HL-60 (cell line): ENCODE data around the gene ACTR3C.

Source experiments
- DNase-seq, 2 experiments: peaks; one replicate each; pipeline ENCODE4 v3.0.0-alpha.2; 2010 to 2020; ENCODE audit warnings: low read depth in 1 of 2, low spot score in 1 of 2
- H3K27ac ChIP-seq: fragments of 250-450 bp; sonication (Bioruptor Pico); replicated peaks from 2 replicates; pipeline ENCODE4 v1.5.1; 2020; ENCODE audit warnings: mild to moderate bottlenecking, moderate library complexity
- H3K27me3 ChIP-seq: fragments of 250-450 bp; sonication (Bioruptor Pico); 2 replicates; pipeline ENCODE4 v1.5.1; 2021; ENCODE audit warnings: mild to moderate bottlenecking, moderate library complexity; ENCODE audit not compliant: insufficient read depth, poor library complexity, severe bottlenecking
- H3K4me3 ChIP-seq: replicated peaks from 2 replicates; pipeline ENCODE4 v1.5.1; 2011; ENCODE audit warnings: mild to moderate bottlenecking, control low read depth, low read length; ENCODE audit not compliant: insufficient read depth
- CTCF ChIP-seq: IDR thresholded peaks from one replicate; pipeline ENCODE4 v1.5.1; 2011; ENCODE audit warnings: low read length, control low read depth, inconsistent platforms; ENCODE audit not compliant: insufficient read depth
- GABPA ChIP-seq: IDR thresholded peaks from 2 replicates; pipeline ENCODE4 v1.6.1; 2012; ENCODE audit warnings: low read depth
- POLR2AphosphoS5 ChIP-seq: IDR thresholded peaks from 2 replicates; pipeline ENCODE4 v1.6.1; 2012; ENCODE audit warnings: low read depth
- REST ChIP-seq: IDR thresholded peaks from 2 replicates; pipeline ENCODE4 v1.6.1; 2012; ENCODE audit warnings: low read depth; ENCODE audit not compliant: insufficient replicate concordance
- SPI1 ChIP-seq: IDR thresholded peaks from 2 replicates; pipeline ENCODE4 v1.6.1; 2012; ENCODE audit warnings: low read depth, mild to moderate bottlenecking, borderline replicate concordance

Gene ACTR3C

GRCh38 chr7:150335774-150336112 lies 12.4 kb upstream of the ACTR3C start:
- Histone ChIP-seq H3K27me3 (peaks cover under 1% of the 10 kb centered on the region), H3K27ac (no peak overlapping the region), H3K4me3 (no peak overlapping the region)
- DNase-seq: no peak
- TF ChIP-seq GABPA (no peak), REST (no peak), CTCF (no peak), SPI1 (no peak), POLR2AphosphoS5 (no peak)

DNA sequence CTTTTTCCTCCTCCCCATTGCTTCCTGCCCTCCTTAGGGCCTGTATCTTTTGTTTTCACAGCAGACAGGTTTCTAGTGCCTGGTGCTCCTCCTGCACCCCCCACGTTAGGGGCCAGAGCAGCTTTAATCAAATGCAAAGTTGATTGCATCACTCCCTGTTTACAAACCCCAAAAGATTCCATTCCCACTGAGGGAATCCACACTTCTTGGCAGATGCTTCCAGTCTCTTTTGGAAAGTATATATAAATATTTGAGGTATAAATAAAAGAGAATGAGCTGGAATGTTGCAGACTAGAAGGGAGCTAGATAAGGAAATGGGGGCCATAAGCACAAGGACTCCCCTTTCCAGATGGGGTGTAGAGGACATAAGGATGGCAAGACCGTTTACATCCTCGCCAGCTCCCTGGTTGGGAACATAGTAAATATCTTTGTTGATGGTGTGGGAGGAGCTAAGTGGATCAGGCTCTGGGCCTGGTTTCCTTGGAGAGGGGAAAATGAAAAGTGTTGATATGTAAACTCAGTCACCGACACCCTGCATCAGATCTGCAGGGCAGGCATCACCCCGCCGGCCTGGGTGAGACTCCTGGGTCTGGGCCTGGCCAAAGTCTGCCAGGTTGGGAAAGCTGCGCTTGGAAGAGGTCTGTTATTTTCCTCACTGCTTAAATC lies 11.9 kb upstream of the ACTR3C start:
- Histone ChIP-seq H3K27ac (no peak overlapping the region), H3K4me3 (no peak overlapping the region), H3K27me3 (no peaks in the 10 kb centered on the region)
- DNase-seq: no peak
- TF ChIP-seq REST: no peak
- TF ChIP-seq CTCF: no peak

DNA sequence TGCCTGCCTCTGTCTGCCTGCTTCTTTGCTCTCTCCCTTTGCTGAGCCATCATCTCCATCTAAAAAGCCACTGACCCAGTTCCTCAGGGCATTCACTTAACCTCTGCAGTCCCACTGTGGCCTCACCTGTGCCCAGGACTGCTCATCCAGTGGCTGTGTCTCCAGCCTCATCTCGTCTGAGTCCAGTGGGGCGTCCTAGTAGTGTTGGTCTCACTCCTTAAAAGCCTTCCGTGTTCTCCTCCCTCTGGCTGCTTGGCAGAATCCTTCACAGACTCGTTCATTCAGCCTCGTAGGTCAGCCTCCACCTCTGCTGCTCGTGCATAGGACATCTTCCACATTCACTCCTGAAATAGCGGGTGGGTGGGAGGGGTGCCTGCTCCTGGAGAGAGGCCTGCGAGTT lies 10.8 kb upstream of the ACTR3C start:
- Histone ChIP-seq H3K27ac (no peak overlapping the region), H3K27me3 (no peaks in the 10 kb centered on the region), H3K4me3 (no peak overlapping the region)
- DNase-seq: no peak
- TF ChIP-seq CTCF (no peak), SPI1 (no peak), REST (no peak), GABPA (no peak), POLR2AphosphoS5 (no peak)
